ENCODE measurements around the gene SDR42E2.
"Not testable (repeated sequence)": the region's sequence is repeated elsewhere in the genome, so short reads cannot be mapped to it uniquely, and the experiment has no call there.

SDR42E2 gene

GRCh38 chr16:22214402-22214801 lies 52.1 kb downstream of the SDR42E2 start:
- no peaks in the 10 kb centered on the region for H3K27me3 ChIP-seq (ENCODE audit: low read depth, low read length)
- H3K79me2 ChIP-seq (ENCODE audit: low read length): peaks cover 100% of the 10 kb centered on the region
- no peak for TF ChIP-seq EZH2phosphoT487 (IDR thresholded peaks at IDR 0.05; ENCODE audit: low read depth)
- no peak for TF ChIP-seq CTCF (IDR thresholded peaks at IDR 0.05; ENCODE audit: low read depth, low read length)
- no peak overlapping the region for H3K4me3 ChIP-seq (ENCODE audit: low read length)
- H4K20me1 ChIP-seq (ENCODE audit: insufficient read depth, low read length): peaks cover 84% of the 10 kb centered on the region
- no peak overlapping the region for H3K4me2 ChIP-seq (ENCODE audit: low read length)
- H3K9ac ChIP-seq (ENCODE audit: low read length): no peak overlapping the region
- no peak overlapping the region for H3K27ac ChIP-seq (ENCODE audit: low read length)
- no peak overlapping the region for H2AFZ ChIP-seq (ENCODE audit: low read depth, low read length)
- H3K36me3 ChIP-seq (replicated peaks; ENCODE audit: low read depth, low read length): peaks cover 61% of the 10 kb centered on the region
- no peaks in the 10 kb centered on the region for H3K9me3 ChIP-seq (ENCODE audit: insufficient read depth, low read length)
- H3K4me1 ChIP-seq (ENCODE audit: low read length): peaks cover 16% of the 10 kb centered on the region

GRCh38 chr16:22214889-22215288 lies 52.6 kb downstream of the SDR42E2 start:
- no peaks in the 10 kb centered on the region for H3K9me3 ChIP-seq (ENCODE audit: insufficient read depth, low read length)
- no peak overlapping the region for H2AFZ ChIP-seq (ENCODE audit: low read depth, low read length)
- peaks cover 59% of the 10 kb centered on the region for H3K36me3 ChIP-seq (replicated peaks; ENCODE audit: low read depth, low read length)
- TF ChIP-seq EZH2phosphoT487 (IDR thresholded peaks at IDR 0.05; ENCODE audit: low read depth) (no peak), CTCF (IDR thresholded peaks at IDR 0.05; ENCODE audit: low read depth, low read length) (no peak)
- H3K27me3 ChIP-seq (ENCODE audit: low read depth, low read length): no peaks in the 10 kb centered on the region
- no peak overlapping the region for H3K27ac ChIP-seq (ENCODE audit: low read length)
- peaks cover 13% of the 10 kb centered on the region for H3K4me1 ChIP-seq (ENCODE audit: low read length)
- H3K4me2 ChIP-seq (ENCODE audit: low read length): no peak overlapping the region
- H3K9ac ChIP-seq (ENCODE audit: low read length): no peak overlapping the region
- H3K4me3 ChIP-seq (ENCODE audit: low read length): no peak overlapping the region
- H3K79me2 ChIP-seq (ENCODE audit: low read length): peaks cover 100% of the 10 kb centered on the region
- peaks cover 83% of the 10 kb centered on the region for H4K20me1 ChIP-seq (ENCODE audit: insufficient read depth, low read length)

- peaks cover 100% of the 10 kb centered on the region for H3K79me2 ChIP-seq (ENCODE audit: low read length)
- H3K36me3 ChIP-seq (replicated peaks; ENCODE audit: low read depth, low read length): peaks cover 52% of the 10 kb centered on the region
- no peaks in the 10 kb centered on the region for H3K4me1 ChIP-seq (ENCODE audit: low read length)
- H3K27ac ChIP-seq (ENCODE audit: low read length): no peak overlapping the region
- H3K4me3 ChIP-seq (ENCODE audit: low read length): no peak overlapping the region
- no peaks in the 10 kb centered on the region for H3K9me3 ChIP-seq (ENCODE audit: insufficient read depth, low read length)
- peaks cover 82% of the 10 kb centered on the region for H4K20me1 ChIP-seq (ENCODE audit: insufficient read depth, low read length)
- no peak overlapping the region for H3K4me2 ChIP-seq (ENCODE audit: low read length)
- H3K27me3 ChIP-seq (ENCODE audit: low read depth, low read length): no peaks in the 10 kb centered on the region
- H2AFZ ChIP-seq (ENCODE audit: low read depth, low read length): no peak overlapping the region
- TF ChIP-seq EZH2phosphoT487 (IDR thresholded peaks at IDR 0.05; ENCODE audit: low read depth) (no peak), CTCF (IDR thresholded peaks at IDR 0.05; ENCODE audit: low read depth, low read length) (no peak)
- H3K9ac ChIP-seq (ENCODE audit: low read length): no peak overlapping the region
Observed at GRCh38 chr16:22216191-22216831, 54.0 kb downstream of the SDR42E2 start.

- Histone ChIP-seq H3K79me2 (ENCODE audit: low read length) (peaks cover 100% of the 10 kb centered on the region), H4K20me1 (ENCODE audit: insufficient read depth, low read length) (peaks cover 80% of the 10 kb centered on the region), H3K36me3 (replicated peaks; ENCODE audit: low read depth, low read length) (peaks cover 52% of the 10 kb centered on the region)
- not testable (repeated sequence) for H3K27me3 ChIP-seq (ENCODE audit: low read depth, low read length); H3K4me3 ChIP-seq (ENCODE audit: low read length); H3K4me2 ChIP-seq (ENCODE audit: low read length); H3K9me3 ChIP-seq (ENCODE audit: insufficient read depth, low read length); H2AFZ ChIP-seq (ENCODE audit: low read depth, low read length); H3K9ac ChIP-seq (ENCODE audit: low read length); H3K4me1 ChIP-seq (ENCODE audit: low read length); H3K27ac ChIP-seq (ENCODE audit: low read length)
Observed at GRCh38 chr16:22216832-22217225, 54.5 kb downstream of the SDR42E2 start.
